Panc1 (cell line): Measurements from ENCODE around the gene OXCT2. TPM values are rescaled to one million over a fixed set of nuclear protein-coding genes. Genes with fewer than 3 reads are reported as not detected.
A peak's percentile ranks its signal among the peaks of the same experiment; 100 is the strongest.
"Not testable (repeated sequence)": the region's sequence is repeated elsewhere in the genome, so short reads cannot be mapped to it uniquely, and the experiment has no call there.

ENCODE experiments used
- ATAC-seq: fragments of 200-7000 bp; cut with Tn5 transposase; 2 replicates; pipeline ENCODE4 v1.9.1; 2020; ENCODE audit warnings: mild to moderate bottlenecking, moderate library complexity
- BruUV-seq: library from RNA; stranded (reverse); fragments of 400-500 nt; replicated peaks from 2 replicates; lab custom pipeline; 2021; lab: Mats Ljungman, UMichigan
- CTCF ChIA-PET: fragments of 300-600 bp; sonication (Branson Sonifier 250); formaldehyde crosslinking; loops from one replicate; lab custom pipeline; 2022; ENCODE audit warnings: antibody characterized with exemption; lab: Charles Lee
- POLR2A ChIA-PET: fragments of 300-600 bp; sonication (Branson Sonifier 250); formaldehyde crosslinking; loops from one replicate; lab custom pipeline; 2022; ENCODE audit warnings: antibody characterized with exemption; lab: Charles Lee
- DNase-seq: peaks from one replicate; pipeline ENCODE4 v3.0.0-alpha.2; 2010; ENCODE audit warnings: low read depth, low spot score
- H3K27ac ChIP-seq: 2 replicates; pipeline ENCODE4 v1.5.1; 2011; ENCODE audit warnings: mild to moderate bottlenecking, low read length, inconsistent platforms
- H3K27me3 ChIP-seq: fragments of 200-500 bp; sonication (Bioruptor generic); 2 replicates; pipeline ENCODE4 v1.6.0; 2014; ENCODE audit warnings: low read length, inconsistent platforms; ENCODE audit not compliant: control insufficient read depth, insufficient read depth
- H3K36me3 ChIP-seq: fragments of 200-500 bp; sonication (Bioruptor generic); 2 replicates; pipeline ENCODE4 v1.5.1; 2014; ENCODE audit warnings: inconsistent platforms, mild to moderate bottlenecking, low read length, moderate library complexity; ENCODE audit not compliant: control insufficient read depth, insufficient read depth
- H3K4me1 ChIP-seq: 2 replicates; pipeline ENCODE4 v1.5.1; 2011; ENCODE audit warnings: inconsistent platforms, mild to moderate bottlenecking, low read length, moderate library complexity; ENCODE audit not compliant: control insufficient read depth, insufficient read depth
- H3K4me3 ChIP-seq, 2 experiments: 2 replicates each; pipeline ENCODE4 v1.5.1; 2011 to 2012; ENCODE audit warnings: low read depth in 2 of 2, low read length in 2 of 2, mild to moderate bottlenecking in 2 of 2, inconsistent platforms in 1 of 2, moderate library complexity in 1 of 2
- H3K9me3 ChIP-seq: fragments of 200-500 bp; sonication (Bioruptor generic); 2 replicates; pipeline ENCODE4 v1.5.1; 2014; ENCODE audit warnings: low read depth, mild to moderate bottlenecking, inconsistent platforms, low read length, moderate library complexity; ENCODE audit not compliant: control insufficient read depth, insufficient read depth
- in situ Hi-C: cut with HindIII; loops from 2 replicates; pipeline ENCODE4 v1.10.0; 2016; ENCODE audit warnings: low sequenced_read_pairs, low pct_unique_long_range_greater_than_20kb
- intact Hi-C: fragments of 100-400 bp; cut with micrococcal nuclease; formaldehyde crosslinking; loops from one replicate; pipeline ENCODE4 v1.10.0; 2022; ENCODE audit not compliant: unreplicated experiment
- total RNA-seq: library from RNA; stranded (reverse); gene quantifications from one replicate; pipeline ENCODE4 v1.2.1, GENCODE V29; 2021; ENCODE audit not compliant: unreplicated experiment

The OXCT2 gene
- total RNA-seq, 1 experiment from 2014 or later, result 1.9 TPM

DNA sequence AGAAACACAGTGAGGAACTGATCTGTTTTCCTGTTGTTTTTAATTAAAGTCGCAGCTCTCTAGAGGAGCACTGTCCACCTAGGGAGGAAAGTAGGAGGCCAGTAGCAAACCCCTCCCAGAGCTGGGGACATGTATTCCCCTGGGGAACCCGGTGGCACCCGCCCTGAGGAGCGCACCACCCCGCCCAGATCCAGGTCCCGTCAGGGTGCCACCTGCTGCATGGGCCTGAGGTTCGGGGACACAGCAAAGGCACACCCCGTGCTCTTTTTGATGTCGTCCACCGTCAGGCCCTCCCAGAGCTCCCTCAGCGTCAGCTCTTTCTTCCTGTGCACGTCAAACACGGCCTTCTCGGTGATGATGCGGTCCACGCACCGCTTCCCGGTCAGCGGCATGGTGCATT lies 1.6 kb downstream of the OXCT2 start:
- DNase-seq, in situ Hi-C loops, H3K4me3 ChIP-seq, H3K4me1 ChIP-seq, intact Hi-C loops, H3K27ac ChIP-seq, ATAC-seq, H3K36me3 ChIP-seq, CTCF ChIA-PET, POLR2A ChIA-PET, BruUV-seq, H3K9me3 ChIP-seq, H3K27me3 ChIP-seq: not testable (repeated sequence)

DNA sequence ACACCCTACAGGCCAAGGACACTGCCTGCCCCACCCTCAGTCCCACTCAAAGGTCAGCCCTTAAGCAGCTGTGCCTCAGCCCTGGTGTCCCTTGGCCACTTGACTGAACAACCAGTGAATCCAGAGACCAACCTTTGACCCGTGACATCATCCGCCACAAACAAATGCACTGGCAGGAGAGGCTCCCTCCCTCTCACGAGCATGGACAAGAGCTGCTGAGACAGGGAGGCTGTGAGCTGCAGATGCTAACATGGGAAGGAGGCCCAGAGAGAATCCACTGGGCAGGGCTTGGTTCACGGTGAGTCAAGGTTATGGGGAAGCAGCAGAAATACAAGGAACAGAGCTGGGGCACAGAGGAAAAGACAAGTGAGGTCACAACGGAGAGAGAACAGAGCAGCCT lies 4.7 kb downstream of the OXCT2 start:
- H3K27ac ChIP-seq, intact Hi-C loops, H3K4me3 ChIP-seq, CTCF ChIA-PET, ATAC-seq, DNase-seq, in situ Hi-C loops, H3K27me3 ChIP-seq, H3K4me1 ChIP-seq, H3K36me3 ChIP-seq, POLR2A ChIA-PET, BruUV-seq, H3K9me3 ChIP-seq: not testable (repeated sequence)

DNA sequence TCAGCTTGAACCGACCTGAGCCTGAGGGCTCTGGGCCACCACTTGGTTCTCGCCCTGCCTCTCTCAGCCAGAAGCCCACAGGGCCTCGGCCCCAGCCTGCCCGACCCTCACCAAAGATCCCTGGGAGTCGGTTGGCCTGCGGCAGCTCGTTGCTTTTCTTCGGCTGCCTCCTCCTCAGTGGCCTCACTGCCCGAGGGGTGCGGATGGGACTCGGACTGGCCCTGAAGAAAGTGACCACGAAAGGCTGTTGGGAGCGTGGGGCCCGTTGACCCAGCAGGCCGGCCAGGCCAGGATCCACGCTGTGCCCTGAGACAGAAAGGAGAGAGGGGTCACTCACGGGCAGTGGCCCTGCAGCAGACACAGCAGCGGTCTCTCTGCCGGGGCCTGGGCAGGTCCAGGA lies 6.6 kb downstream of the OXCT2 start:
- H3K4me1 ChIP-seq, CTCF ChIA-PET, H3K9me3 ChIP-seq, BruUV-seq, H3K27ac ChIP-seq, H3K36me3 ChIP-seq, POLR2A ChIA-PET, in situ Hi-C loops, H3K4me3 ChIP-seq, DNase-seq, H3K27me3 ChIP-seq: not testable (repeated sequence)
- intact Hi-C loops, result loop anchor here (5.0 kb wide), 1 partner anchor 242 kb away; no protein-coding TSS in a partner anchor
- ATAC-seq, result peak; percentile 27; the same call in 1 of the 2 replicates

DNA sequence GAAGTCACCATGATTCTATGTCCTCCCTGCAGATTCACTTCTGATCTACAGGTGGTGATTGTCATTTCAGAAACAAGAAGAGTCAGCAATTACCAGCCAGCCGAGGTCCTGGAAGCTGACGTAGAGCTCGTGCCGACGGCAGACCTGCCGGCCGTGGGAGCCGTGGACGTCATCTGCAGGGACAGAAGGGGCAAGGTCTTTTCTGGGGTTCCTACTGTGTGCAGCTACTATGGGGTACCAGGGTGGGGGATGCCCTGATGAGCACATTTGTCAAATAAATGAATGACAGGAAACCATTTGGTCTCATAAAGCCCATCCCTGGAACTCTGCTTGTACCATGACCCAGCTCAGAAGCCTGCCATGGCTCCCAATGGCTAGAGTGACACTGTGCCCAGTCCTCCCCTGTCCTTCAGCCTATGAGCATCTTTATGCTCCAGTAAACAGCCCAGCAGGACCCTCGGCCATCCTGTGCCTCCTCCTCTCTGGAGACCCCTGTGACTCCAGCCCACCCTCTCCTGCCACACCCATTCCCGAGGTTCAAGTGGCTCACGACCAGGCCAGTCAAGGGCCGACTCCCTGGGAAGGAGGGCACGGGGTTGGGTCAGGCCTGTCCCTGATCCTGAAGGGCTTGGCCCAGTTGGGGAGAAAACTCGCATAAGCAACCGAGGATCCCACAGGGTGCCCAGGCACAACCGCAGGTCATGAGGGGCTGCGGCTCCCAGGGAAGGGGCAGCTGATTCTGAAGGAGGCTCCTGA lies 7.4 kb downstream of the OXCT2 start:
- in situ Hi-C loops, DNase-seq, H3K9me3 ChIP-seq, CTCF ChIA-PET, POLR2A ChIA-PET, H3K27ac ChIP-seq, H3K27me3 ChIP-seq, H3K4me3 ChIP-seq, H3K4me1 ChIP-seq, BruUV-seq, ATAC-seq, H3K36me3 ChIP-seq: not testable (repeated sequence)
- intact Hi-C loops, result loop anchor here (5.0 kb wide), 1 partner anchor 241 kb away; no protein-coding TSS in a partner anchor
